GM23338 (cell line): Measurements from ENCODE around the gene FOXP1. TPM values are rescaled to one million over a fixed set of nuclear protein-coding genes. Genes with fewer than 3 reads are reported as not detected.

Source experiments
- ATAC-seq: fragments of 200-7000 bp; cut with Tn5 transposase; 3 replicates; pipeline ENCODE4 v1.9.1; 2020
- DNase-seq: peaks from one replicate; pipeline ENCODE4 v3.0.0-alpha.2; 2015; ENCODE audit warnings: low spot score
- H2AFZ ChIP-seq: fragments of 200-600 bp; sonication (generic); 2 replicates; pipeline ENCODE4 v1.8.0; 2016; ENCODE audit warnings: antibody characterized with exemption, mild to moderate bottlenecking, moderate library complexity
- H3F3A ChIP-seq: fragments of 200-600 bp; sonication (generic); replicated peaks from 2 replicates; pipeline ENCODE4 v1.8.0; 2017; ENCODE audit warnings: antibody characterized with exemption, mixed run types, low read depth
- H3K27ac ChIP-seq: fragments of 200-600 bp; sonication (generic); 2 replicates; pipeline ENCODE4 v1.6.1; 2016; ENCODE audit warnings: low read depth
- H3K27me3 ChIP-seq: fragments of 200-600 bp; sonication (generic); 2 replicates; pipeline ENCODE4 v1.8.0; 2016; ENCODE audit warnings: mild to moderate bottlenecking, mixed run types, moderate library complexity; ENCODE audit not compliant: insufficient read depth
- H3K36me3 ChIP-seq: fragments of 200-600 bp; sonication (generic); 2 replicates; pipeline ENCODE4 v1.8.0; 2016; ENCODE audit warnings: mild to moderate bottlenecking; ENCODE audit not compliant: insufficient read depth
- H3K4me1 ChIP-seq: fragments of 200-600 bp; sonication (generic); 2 replicates; pipeline ENCODE4 v1.8.0; 2016; ENCODE audit warnings: mild to moderate bottlenecking, moderate library complexity; ENCODE audit not compliant: insufficient read depth
- H3K4me2 ChIP-seq: fragments of 200-600 bp; sonication (generic); 2 replicates; pipeline ENCODE4 v1.7.1; 2017; ENCODE audit warnings: mixed run types
- H3K4me3 ChIP-seq: fragments of 200-600 bp; sonication (generic); 2 replicates; pipeline ENCODE4 v1.6.1; 2016; ENCODE audit warnings: mixed run types
- H3K79me2 ChIP-seq: fragments of 200-600 bp; sonication (generic); replicated peaks from 2 replicates; pipeline ENCODE4 v1.8.0; 2017; ENCODE audit warnings: mild to moderate bottlenecking; ENCODE audit not compliant: insufficient read depth
- H3K9me2 ChIP-seq: fragments of 200-600 bp; sonication (generic); 2 replicates; pipeline ENCODE4 v1.8.0; 2017; ENCODE audit not compliant: insufficient read depth
- H4K20me1 ChIP-seq: fragments of 200-600 bp; sonication (generic); replicated peaks from 2 replicates; pipeline ENCODE4 v1.8.0; 2017; ENCODE audit warnings: mild to moderate bottlenecking; ENCODE audit not compliant: insufficient read depth
- H3K27ac Mint-ChIP-seq: 2 replicates; pipeline ENCODE4 v1.8.0; 2020; ENCODE audit warnings: inconsistent platforms, mild to moderate bottlenecking, moderate library complexity, mixed read lengths
- H3K27me3 Mint-ChIP-seq: 3 replicates; pipeline ENCODE4 v1.8.0; 2022; ENCODE audit warnings: low read depth, mild to moderate bottlenecking, moderate library complexity, mixed read lengths, inconsistent platforms; ENCODE audit not compliant: insufficient read depth, poor library complexity
- H3K36me3 Mint-ChIP-seq: 3 replicates; pipeline ENCODE4 v1.8.0; 2021; ENCODE audit warnings: low read depth, mild to moderate bottlenecking, inconsistent platforms, moderate library complexity, mixed read lengths
- H3K4me1 Mint-ChIP-seq: 3 replicates; pipeline ENCODE4 v1.8.0; 2020; ENCODE audit warnings: mild to moderate bottlenecking, inconsistent platforms, mixed read lengths
- H3K4me3 Mint-ChIP-seq: 3 replicates; pipeline ENCODE4 v1.8.0; 2021; ENCODE audit warnings: moderate library complexity, mild to moderate bottlenecking, inconsistent platforms, mixed read lengths
- H3K9me3 Mint-ChIP-seq: 3 replicates; pipeline ENCODE4 v1.8.0; 2020; ENCODE audit warnings: moderate library complexity, mild to moderate bottlenecking, inconsistent platforms, mixed read lengths
- CREB1 ChIP-seq: fragments of 250-450 bp; sonication (Bioruptor Pico); IDR thresholded peaks from 2 replicates; pipeline ENCODE4 v1.5.0; 2020; ENCODE audit warnings: low read depth, mild to moderate bottlenecking, moderate library complexity
- EZH2 ChIP-seq: fragments of 200-600 bp; sonication (generic); IDR thresholded peaks from one replicate; pipeline ENCODE4 v1.8.0; 2017; ENCODE audit warnings: antibody characterized with exemption, mild to moderate bottlenecking, low read depth; ENCODE audit not compliant: unreplicated experiment
- EZH2phosphoT487 ChIP-seq: fragments of 200-600 bp; sonication (generic); IDR thresholded peaks from one replicate; pipeline ENCODE4 v1.8.1; 2018; ENCODE audit warnings: antibody characterized with exemption; ENCODE audit not compliant: unreplicated experiment
- JUNB ChIP-seq: IDR thresholded peaks from one replicate; pipeline ENCODE4 v1.6.1; 2016; ENCODE audit warnings: antibody characterized with exemption; ENCODE audit not compliant: unreplicated experiment
- NANOG ChIP-seq: IDR thresholded peaks from 2 replicates; pipeline ENCODE4 v1.6.1; 2016; ENCODE audit warnings: antibody characterized with exemption, borderline replicate concordance
- POLR2AphosphoS5 ChIP-seq: IDR thresholded peaks from 2 replicates; pipeline ENCODE4 v1.6.1; 2016; ENCODE audit warnings: antibody characterized with exemption, low read depth
- STAT1 ChIP-seq: IDR thresholded peaks from one replicate; pipeline ENCODE4 v1.6.1; 2016; ENCODE audit warnings: antibody characterized with exemption; ENCODE audit not compliant: unreplicated experiment
- ZNF114 ChIP-seq: fragments of 250-450 bp; sonication (Bioruptor Pico); IDR thresholded peaks from 2 replicates; pipeline ENCODE4 v1.5.0; 2020; ENCODE audit warnings: mild to moderate bottlenecking, moderate library complexity
- ZNF331 ChIP-seq: fragments of 250-450 bp; sonication (Bioruptor Pico); IDR thresholded peaks from 2 replicates; pipeline ENCODE4 v1.5.0; 2020; ENCODE audit warnings: low read depth, mild to moderate bottlenecking, moderate library complexity
- polyA plus RNA-seq: library from polyadenylated mRNA; unstranded; fragments of >200 nt; fragmentation: Nextera tagmentation; extraction: Ambion mirVana; gene quantifications from 2 replicates; pipeline ENCODE4 v1.2.1, GENCODE V29; 2016
- total RNA-seq: library from RNA; depleted of rRNA; stranded (reverse); fragments of >200 nt; shearing (Covaris generic); gene quantifications from 2 replicates; pipeline ENCODE4 v1.2.3, GENCODE V29; 2014
- TF ChIP-seq, protein P1 (sequence below): IDR thresholded peaks from 2 replicates; pipeline ENCODE4 v1.6.1; 2016; ENCODE audit warnings: antibody characterized with exemption
- TF ChIP-seq, protein P2 (sequence below), 2 experiments: fragments of 200-600 bp in 1 of 2; sonication (generic) in 1 of 2; conservative IDR thresholded peaks; 2 replicates each; pipeline versions ENCODE4 v1.5.1 to v1.6.1; 2016 to 2017; ENCODE audit warnings: antibody characterized with exemption in 2 of 2, low read depth in 2 of 2, mild to moderate bottlenecking in 2 of 2, moderate library complexity in 1 of 2
- TF ChIP-seq, protein P3 (sequence below): IDR thresholded peaks from one replicate; pipeline ENCODE4 v1.6.1; 2018; ENCODE audit warnings: antibody characterized with exemption; ENCODE audit not compliant: unreplicated experiment
- TF ChIP-seq, protein P4 (sequence below): fragments of 250-450 bp; sonication (Bioruptor Pico); IDR thresholded peaks from 2 replicates; pipeline ENCODE4 v1.5.0; 2020; ENCODE audit warnings: mild to moderate bottlenecking, moderate library complexity

The FOXP1 gene
- total and polyA plus RNA-seq, 2 experiments from 2014 or later: 32.9 to 35.5 TPM

DNA sequence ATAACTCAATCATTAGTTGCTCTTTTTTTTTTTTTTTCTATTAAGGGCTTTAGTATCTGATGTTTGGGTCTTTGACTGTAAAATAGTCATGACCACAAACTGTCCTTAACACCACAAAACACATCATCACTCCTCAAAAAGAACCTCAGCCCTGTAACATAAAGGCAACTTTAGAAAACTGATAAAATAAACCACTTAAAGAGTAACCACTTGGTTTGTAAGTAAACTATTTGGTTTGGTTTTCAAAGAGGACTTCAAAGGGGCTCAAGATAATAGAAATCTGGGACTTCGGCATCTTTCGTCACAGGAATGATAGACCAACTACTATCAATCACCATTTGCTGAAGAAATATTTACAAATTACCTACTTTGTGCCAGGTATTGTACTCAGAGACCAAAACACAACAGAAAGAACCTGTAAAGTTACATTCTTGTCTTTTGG is 167.8 kb downstream of the FOXP1 start:
- H3K36me3 ChIP-seq: no peaks in the 10 kb centered on the region
- H3F3A ChIP-seq: no peaks in the 10 kb centered on the region
- DNase-seq (no peak), ATAC-seq (no peak)
- no peaks in the 10 kb centered on the region for H3K9me2 ChIP-seq
- no peak overlapping the region for H3K27ac ChIP-seq
- no peaks in the 10 kb centered on the region for H3K36me3 Mint-ChIP-seq
- no peaks in the 10 kb centered on the region for H3K27me3 ChIP-seq
- H3K9me3 Mint-ChIP-seq: no peaks in the 10 kb centered on the region
- H3K27ac Mint-ChIP-seq: no peak overlapping the region
- H2AFZ ChIP-seq: no peak overlapping the region
- H3K79me2 ChIP-seq: no peaks in the 10 kb centered on the region
- H3K27me3 Mint-ChIP-seq: no peaks in the 10 kb centered on the region
- H4K20me1 ChIP-seq: no peaks in the 10 kb centered on the region
- TF ChIP-seq EZH2phosphoT487 (no peak), NANOG (no peak), JUNB (no peak), CREB1 (no peak), STAT1 (no peak), EZH2 (no peak), POLR2AphosphoS5 (no peak), ZNF114 (CRISPR knock-in tag) (no peak), ZNF331 (no peak)
- TF ChIP-seq, protein P1, sequence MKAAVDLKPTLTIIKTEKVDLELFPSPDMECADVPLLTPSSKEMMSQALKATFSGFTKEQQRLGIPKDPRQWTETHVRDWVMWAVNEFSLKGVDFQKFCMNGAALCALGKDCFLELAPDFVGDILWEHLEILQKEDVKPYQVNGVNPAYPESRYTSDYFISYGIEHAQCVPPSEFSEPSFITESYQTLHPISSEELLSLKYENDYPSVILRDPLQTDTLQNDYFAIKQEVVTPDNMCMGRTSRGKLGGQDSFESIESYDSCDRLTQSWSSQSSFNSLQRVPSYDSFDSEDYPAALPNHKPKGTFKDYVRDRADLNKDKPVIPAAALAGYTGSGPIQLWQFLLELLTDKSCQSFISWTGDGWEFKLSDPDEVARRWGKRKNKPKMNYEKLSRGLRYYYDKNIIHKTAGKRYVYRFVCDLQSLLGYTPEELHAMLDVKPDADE: no peak
- TF ChIP-seq, protein P2, sequence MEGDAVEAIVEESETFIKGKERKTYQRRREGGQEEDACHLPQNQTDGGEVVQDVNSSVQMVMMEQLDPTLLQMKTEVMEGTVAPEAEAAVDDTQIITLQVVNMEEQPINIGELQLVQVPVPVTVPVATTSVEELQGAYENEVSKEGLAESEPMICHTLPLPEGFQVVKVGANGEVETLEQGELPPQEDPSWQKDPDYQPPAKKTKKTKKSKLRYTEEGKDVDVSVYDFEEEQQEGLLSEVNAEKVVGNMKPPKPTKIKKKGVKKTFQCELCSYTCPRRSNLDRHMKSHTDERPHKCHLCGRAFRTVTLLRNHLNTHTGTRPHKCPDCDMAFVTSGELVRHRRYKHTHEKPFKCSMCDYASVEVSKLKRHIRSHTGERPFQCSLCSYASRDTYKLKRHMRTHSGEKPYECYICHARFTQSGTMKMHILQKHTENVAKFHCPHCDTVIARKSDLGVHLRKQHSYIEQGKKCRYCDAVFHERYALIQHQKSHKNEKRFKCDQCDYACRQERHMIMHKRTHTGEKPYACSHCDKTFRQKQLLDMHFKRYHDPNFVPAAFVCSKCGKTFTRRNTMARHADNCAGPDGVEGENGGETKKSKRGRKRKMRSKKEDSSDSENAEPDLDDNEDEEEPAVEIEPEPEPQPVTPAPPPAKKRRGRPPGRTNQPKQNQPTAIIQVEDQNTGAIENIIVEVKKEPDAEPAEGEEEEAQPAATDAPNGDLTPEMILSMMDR (conservative IDR thresholded peaks at IDR 0.05; ENCODE audit: low read depth in 2 of 2): no peak
- TF ChIP-seq, protein P3, sequence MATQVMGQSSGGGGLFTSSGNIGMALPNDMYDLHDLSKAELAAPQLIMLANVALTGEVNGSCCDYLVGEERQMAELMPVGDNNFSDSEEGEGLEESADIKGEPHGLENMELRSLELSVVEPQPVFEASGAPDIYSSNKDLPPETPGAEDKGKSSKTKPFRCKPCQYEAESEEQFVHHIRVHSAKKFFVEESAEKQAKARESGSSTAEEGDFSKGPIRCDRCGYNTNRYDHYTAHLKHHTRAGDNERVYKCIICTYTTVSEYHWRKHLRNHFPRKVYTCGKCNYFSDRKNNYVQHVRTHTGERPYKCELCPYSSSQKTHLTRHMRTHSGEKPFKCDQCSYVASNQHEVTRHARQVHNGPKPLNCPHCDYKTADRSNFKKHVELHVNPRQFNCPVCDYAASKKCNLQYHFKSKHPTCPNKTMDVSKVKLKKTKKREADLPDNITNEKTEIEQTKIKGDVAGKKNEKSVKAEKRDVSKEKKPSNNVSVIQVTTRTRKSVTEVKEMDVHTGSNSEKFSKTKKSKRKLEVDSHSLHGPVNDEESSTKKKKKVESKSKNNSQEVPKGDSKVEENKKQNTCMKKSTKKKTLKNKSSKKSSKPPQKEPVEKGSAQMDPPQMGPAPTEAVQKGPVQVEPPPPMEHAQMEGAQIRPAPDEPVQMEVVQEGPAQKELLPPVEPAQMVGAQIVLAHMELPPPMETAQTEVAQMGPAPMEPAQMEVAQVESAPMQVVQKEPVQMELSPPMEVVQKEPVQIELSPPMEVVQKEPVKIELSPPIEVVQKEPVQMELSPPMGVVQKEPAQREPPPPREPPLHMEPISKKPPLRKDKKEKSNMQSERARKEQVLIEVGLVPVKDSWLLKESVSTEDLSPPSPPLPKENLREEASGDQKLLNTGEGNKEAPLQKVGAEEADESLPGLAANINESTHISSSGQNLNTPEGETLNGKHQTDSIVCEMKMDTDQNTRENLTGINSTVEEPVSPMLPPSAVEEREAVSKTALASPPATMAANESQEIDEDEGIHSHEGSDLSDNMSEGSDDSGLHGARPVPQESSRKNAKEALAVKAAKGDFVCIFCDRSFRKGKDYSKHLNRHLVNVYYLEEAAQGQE: no peak
- TF ChIP-seq, protein P4, sequence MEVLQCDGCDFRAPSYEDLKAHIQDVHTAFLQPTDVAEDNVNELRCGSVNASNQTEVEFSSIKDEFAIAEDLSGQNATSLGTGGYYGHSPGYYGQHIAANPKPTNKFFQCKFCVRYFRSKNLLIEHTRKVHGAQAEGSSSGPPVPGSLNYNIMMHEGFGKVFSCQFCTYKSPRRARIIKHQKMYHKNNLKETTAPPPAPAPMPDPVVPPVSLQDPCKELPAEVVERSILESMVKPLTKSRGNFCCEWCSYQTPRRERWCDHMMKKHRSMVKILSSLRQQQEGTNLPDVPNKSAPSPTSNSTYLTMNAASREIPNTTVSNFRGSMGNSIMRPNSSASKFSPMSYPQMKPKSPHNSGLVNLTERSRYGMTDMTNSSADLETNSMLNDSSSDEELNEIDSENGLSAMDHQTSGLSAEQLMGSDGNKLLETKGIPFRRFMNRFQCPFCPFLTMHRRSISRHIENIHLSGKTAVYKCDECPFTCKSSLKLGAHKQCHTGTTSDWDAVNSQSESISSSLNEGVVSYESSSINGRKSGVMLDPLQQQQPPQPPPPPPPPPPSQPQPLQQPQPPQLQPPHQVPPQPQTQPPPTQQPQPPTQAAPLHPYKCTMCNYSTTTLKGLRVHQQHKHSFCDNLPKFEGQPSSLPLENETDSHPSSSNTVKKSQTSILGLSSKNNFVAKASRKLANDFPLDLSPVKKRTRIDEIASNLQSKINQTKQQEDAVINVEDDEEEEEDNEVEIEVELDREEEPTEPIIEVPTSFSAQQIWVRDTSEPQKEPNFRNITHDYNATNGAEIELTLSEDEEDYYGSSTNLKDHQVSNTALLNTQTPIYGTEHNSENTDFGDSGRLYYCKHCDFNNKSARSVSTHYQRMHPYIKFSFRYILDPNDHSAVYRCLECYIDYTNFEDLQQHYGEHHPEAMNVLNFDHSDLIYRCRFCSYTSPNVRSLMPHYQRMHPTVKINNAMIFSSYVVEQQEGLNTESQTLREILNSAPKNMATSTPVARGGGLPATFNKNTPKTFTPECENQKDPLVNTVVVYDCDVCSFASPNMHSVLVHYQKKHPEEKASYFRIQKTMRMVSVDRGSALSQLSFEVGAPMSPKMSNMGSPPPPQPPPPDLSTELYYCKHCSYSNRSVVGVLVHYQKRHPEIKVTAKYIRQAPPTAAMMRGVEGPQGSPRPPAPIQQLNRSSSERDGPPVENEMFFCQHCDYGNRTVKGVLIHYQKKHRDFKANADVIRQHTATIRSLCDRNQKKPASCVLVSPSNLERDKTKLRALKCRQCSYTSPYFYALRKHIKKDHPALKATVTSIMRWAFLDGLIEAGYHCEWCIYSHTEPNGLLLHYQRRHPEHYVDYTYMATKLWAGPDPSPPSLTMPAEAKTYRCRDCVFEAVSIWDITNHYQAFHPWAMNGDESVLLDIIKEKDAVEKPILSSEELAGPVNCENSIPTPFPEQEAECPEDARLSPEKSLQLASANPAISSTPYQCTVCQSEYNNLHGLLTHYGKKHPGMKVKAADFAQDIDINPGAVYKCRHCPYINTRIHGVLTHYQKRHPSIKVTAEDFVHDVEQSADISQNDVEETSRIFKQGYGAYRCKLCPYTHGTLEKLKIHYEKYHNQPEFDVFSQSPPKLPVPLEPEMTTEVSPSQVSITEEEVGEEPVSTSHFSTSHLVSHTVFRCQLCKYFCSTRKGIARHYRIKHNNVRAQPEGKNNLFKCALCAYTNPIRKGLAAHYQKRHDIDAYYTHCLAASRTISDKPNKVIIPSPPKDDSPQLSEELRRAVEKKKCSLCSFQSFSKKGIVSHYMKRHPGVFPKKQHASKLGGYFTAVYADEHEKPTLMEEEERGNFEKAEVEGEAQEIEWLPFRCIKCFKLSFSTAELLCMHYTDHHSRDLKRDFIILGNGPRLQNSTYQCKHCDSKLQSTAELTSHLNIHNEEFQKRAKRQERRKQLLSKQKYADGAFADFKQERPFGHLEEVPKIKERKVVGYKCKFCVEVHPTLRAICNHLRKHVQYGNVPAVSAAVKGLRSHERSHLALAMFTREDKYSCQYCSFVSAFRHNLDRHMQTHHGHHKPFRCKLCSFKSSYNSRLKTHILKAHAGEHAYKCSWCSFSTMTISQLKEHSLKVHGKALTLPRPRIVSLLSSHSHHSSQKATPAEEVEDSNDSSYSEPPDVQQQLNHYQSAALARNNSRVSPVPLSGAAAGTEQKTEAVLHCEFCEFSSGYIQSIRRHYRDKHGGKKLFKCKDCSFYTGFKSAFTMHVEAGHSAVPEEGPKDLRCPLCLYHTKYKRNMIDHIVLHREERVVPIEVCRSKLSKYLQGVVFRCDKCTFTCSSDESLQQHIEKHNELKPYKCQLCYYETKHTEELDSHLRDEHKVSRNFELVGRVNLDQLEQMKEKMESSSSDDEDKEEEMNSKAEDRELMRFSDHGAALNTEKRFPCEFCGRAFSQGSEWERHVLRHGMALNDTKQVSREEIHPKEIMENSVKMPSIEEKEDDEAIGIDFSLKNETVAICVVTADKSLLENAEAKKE: no peak
- no peak overlapping the region for H3K4me3 ChIP-seq
- H3K4me2 ChIP-seq: no peak overlapping the region
- H3K4me3 Mint-ChIP-seq: no peak overlapping the region
- no peaks in the 10 kb centered on the region; the same call in 1 of the 2 replicates for H3K4me1 ChIP-seq
- peaks cover 11% of the 10 kb centered on the region for H3K4me1 Mint-ChIP-seq
